HG03060 (cell line): ENCODE measurements around the gene RNF167.

ENCODE experiments used
- ATAC-seq: cut with Tn5 transposase; IDR thresholded peaks from one replicate; pipeline ENCODE4 v1.9.1; 2021; ENCODE audit warnings: low read depth, moderate number of reproducible peaks; ENCODE audit not compliant: unreplicated experiment

RNF167 gene

DNA sequence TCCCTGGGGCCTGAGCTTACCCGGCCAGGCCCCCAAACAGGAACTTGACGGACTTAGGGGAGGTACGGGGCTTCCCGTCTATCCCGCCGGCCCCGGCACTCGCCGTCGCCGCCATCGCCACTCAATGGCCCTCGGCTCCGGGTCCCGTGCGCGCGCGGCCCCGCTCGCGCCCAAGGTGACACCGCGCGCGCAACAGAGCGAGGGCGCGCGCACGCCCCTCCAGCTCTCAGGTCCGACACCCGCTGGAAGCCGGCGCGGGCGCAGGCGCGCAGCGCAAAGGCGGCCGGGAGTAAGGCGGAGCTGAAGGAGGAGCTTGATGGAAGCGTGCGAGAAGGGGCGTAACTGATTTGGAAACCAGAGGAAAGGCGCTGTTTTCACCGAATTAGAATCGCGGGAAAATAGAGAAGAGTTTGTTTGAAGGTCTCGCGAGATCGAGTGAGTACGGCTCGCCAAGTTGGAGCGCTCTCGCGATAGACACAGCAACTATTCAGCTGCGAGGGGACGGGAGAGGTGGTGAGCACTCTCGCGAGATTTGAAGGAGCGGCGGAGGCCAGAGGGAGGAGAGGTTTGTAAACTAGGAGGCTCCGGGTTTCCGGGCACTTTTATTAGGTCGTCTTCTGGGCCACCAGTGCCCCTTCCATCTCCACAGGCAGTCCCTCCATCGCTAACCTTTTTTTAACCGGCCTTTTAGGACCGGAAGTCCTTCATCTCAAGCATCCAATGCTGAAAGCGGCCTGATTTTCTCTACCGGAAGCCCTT lies at the start of gene RNF167, which contains the start of gene SLC25A11:
Gene RNF167 (plus strand): TSS at position 473 of the 759 bp plus-strand sequence. CDS start 642 bp downstream, outside the sequence.
Gene SLC25A11 (minus strand): TSS at position 251 of the 759 bp plus-strand sequence. CDS start 136 bp downstream, at position 115.
- ATAC-seq, result peak; percentile 80

DNA sequence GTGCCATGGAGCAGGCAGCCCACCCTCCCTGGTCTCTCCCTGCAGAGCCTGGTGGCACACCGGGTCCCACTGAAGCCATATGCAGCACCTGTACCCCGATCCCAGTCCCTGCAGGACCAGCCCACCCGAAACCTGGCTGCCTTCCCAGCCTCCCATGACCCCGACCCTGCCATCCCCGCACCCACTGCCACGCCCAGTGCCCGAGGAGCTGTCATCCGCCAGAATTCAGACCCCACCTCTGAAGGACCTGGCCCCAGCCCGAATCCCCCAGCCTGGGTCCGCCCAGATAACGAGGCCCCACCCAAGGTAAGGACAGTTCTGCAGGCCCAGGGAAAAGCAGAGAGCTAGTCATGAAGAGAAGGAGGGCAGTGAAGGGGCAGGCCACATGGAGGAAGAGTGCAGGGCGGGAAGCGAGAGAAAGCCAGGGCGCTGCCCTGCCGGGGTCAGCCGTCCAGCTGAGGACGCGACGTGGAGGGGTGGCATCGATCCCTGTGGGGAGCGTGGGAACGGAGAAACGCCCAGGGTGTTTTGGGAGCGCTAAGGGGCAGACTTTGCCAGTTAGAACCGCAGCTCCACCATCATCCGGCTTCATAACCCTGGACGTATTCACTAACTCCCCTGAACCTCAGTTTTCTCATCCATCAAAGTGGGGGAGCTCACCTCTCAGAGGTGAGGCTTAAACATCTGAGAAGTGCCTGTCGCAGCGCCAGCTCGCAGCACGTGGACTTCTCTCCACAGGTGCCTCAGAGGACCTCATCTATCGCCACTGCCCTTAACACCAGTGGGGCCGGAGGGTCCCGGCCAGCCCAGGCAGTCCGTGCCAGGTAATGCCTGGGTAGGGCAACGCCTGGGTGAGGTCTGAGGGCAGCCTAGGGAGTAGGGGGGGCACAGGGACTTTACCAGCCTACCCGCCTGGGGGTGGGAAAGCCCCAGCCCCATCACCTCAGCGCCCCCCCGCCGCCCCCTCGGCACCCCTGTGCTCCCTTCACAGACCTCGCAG lies 48.4 kb upstream of the RNF167 start:
- no peak for ATAC-seq

- ATAC-seq, result no peak
These were observed 47.4 kb upstream of the RNF167 start for GRCh38 chr17:4892499-4893221.

- ATAC-seq, result no peak
These were observed 46.8 kb upstream of the RNF167 start for GRCh38 chr17:4893272-4893671.

GRCh38 chr17:4893721-4894560 lies 46.1 kb upstream of the RNF167 start:
- no peak for ATAC-seq

DNA sequence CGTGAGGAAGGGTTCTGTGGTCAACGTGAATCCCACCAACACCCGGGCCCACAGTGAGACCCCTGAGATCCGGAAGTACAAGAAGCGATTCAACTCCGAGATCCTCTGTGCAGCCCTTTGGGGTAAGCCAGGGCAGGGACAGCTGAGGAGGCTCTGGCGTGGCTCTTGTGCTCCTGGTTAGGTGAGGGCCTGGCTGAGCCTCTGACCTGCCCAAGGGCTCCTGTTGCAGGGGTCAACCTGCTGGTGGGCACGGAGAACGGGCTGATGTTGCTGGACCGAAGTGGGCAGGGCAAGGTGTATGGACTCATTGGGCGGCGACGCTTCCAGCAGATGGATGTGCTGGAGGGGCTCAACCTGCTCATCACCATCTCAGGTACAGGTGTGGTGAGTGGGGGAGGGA lies 44.9 kb upstream of the RNF167 start:
- ATAC-seq, result no peak

DNA sequence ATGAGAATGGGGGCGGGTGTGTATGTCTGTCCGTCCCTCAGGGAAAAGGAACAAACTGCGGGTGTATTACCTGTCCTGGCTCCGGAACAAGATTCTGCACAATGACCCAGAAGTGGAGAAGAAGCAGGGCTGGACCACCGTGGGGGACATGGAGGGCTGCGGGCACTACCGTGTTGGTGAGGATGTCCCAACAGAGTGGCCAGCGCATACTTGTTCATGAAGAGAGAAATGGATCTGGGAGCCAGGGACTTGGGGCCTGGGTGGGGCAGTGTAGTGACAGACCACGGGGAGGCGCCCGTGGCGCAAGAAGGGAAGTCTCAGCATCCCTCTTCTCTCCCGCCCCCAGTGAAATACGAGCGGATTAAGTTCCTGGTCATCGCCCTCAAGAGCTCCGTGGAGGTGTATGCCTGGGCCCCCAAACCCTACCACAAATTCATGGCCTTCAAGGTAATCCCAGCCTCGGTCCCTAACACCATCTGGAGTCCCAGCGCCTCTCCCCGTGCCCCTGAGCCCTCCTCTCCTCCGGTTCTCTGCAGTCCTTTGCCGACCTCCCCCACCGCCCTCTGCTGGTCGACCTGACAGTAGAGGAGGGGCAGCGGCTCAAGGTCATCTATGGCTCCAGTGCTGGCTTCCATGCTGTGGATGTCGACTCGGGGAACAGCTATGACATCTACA lies 44.3 kb upstream of the RNF167 start:
- ATAC-seq, result no peak

DNA sequence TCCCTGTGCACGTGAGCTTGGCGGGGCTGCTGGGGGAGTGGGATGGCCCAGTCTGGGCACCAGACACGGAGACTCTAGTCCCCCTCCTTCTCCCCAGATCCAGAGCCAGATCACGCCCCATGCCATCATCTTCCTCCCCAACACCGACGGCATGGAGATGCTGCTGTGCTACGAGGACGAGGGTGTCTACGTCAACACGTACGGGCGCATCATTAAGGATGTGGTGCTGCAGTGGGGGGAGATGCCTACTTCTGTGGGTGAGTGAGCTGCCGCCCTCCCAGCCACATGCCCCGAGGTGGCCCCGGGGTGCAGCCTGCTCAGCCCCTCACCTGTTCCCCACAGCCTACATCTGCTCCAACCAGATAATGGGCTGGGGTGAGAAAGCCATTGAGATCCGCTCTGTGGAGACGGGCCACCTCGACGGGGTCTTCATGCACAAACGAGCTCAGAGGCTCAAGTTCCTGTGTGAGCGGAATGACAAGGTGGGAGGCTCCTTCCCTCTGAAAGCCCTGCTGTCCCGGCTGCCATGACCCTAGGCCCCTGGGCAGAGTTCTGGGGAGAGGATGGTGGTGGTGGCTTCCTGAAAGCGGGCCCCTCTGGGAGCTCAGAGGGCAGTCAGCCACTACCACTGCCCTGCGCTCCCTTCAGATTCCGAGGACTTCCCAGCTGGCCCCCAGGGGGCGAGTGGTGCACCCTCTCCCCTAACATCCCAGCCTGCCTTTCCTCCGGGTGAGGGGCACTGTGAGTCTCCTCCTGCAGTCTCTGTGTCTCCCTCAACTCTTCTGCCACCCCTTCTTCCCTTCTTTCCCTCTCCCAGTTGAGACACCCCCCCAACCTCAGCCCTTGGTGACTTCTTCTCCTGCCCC lies 43.5 kb upstream of the RNF167 start:
- ATAC-seq, result no peak

- no peak for ATAC-seq
These were observed 42.8 kb upstream of the RNF167 start for GRCh38 chr17:4897198-4897687.

- ATAC-seq, result no peak
These were observed 42.3 kb upstream of the RNF167 start for GRCh38 chr17:4897785-4898184.

GRCh38 chr17:4898351-4898750 lies 41.7 kb upstream of the RNF167 start:
- ATAC-seq, result no peak

GRCh38 chr17:4898927-4899326 lies 41.1 kb upstream of the RNF167 start:
- no peak for ATAC-seq

DNA sequence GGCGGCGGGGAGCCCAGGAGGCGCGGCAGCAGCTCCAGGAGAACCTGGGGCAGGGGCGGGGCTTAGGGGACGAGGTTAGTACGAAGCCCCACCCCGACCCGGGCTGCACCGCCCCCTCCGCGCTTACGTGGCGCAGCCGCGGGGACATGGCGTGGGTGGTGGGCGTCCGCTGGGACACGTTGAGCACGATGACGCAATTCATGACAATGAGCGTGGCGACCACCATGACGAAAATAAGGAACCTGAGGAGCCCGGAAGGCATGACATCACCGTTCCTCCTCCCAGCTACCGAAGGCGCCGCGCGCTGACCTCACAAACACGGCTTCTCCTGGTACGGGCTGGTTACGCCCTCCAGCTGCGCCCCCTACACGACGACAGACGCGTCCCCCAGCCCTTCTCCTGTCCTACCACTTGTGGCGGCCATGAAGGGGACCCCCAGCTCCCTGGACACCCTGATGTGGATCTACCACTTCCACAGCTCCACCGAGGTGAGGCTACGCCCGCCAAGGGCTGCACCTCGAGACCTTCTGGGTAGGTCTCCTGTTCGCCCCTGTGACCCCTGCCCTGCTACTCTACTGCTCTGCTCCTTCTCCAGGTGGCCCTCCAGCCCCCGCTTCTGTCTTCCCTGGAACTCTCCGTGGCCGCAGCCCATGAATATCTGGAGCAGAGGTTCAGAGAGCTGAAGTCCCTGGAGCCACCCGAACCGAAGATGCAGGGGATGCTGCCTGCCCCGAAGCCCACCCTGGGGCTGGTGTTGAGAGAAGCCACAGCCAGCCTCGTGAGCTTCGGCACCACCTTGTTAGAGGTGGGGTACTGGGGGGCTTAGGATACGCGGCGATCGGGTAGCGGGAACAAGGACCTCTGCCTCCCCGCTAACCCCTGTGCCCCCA lies 40.5 kb upstream of the RNF167 start, which contains the start of gene C17orf107:
Gene C17orf107 (plus strand): TSS at position 196 of the 890 bp plus-strand sequence. CDS start 227 bp downstream, at position 423.
- ATAC-seq, result no peak

DNA sequence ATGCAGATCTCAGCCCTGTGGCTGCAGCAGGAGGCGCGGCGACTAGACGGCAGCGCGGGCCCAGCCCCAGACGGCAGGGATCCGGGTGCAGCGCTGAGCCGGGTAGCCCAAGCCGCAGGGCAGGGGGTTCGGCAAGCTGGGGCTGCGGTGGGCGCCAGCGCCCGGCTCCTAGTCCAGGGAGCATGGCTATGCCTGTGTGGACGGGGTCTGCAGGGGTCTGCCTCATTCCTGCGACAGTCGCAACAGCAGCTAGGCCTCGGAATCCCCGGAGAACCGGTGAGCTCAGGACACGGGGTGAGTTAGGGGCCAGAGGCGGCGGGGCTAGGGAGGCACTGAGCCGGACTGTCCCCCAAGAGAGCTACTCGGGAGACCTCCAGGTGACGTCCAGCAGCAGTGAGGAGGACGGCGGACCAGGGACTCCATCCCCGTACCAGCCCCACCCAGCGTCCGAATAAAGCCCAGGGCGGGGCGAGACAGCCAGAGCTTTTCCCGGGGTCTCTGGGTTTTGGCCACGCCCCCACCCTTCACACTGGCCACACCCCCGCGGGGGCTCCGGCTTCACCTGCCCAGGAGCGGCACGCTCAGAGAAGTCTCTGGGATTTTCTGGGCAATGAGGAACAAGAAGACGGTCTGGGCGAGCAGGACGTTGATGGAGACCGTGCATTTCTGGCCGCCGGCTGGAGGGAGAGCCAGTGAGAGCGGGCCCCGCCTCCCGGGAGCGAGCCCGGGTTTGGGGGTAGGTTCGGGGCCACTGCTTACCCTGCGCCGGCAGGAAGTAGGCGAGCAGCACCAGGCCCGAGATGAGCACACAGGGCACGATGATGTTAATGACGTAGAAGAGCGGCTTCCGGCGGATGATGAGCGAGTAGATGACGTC lies 39.6 kb upstream of the RNF167 start:
- no peak for ATAC-seq

- ATAC-seq, result no peak
These were observed 38.9 kb upstream of the RNF167 start for GRCh38 chr17:4901108-4901647.
